ENCODE results near the gene RPS6KA2.
"Not testable (repeated sequence)": the region's sequence is repeated elsewhere in the genome, so short reads cannot be mapped to it uniquely, and the experiment has no call there.

RPS6KA2 gene

GRCh38 chr6:166410426-166410935 lies 216.6 kb downstream of the RPS6KA2 start:
- CTCF ChIA-PET, result interaction anchor here (0.8 to 3.8 kb wide), 5 partner anchors 9 to 97 kb away, joined by 3 to 26 read pairs (median 3); no protein-coding TSS in a partner anchor
- no peak for TF ChIP-seq CTCF (IDR thresholded peaks at IDR 0.05; ENCODE audit: control extremely low read depth, extremely low read depth, low read depth, missing control alignments)
- POLR2A ChIA-PET, result no interaction called here

GRCh38 chr6:166408936-166409755 lies 217.9 kb downstream of the RPS6KA2 start:
- POLR2A ChIA-PET, result no interaction called here
- CTCF ChIA-PET, result interaction anchor here (0.9 to 3.8 kb wide), 3 partner anchors 8 to 96 kb away, joined by 3 to 26 read pairs (median 3); no protein-coding TSS in a partner anchor
- DNase-seq (ENCODE audit: extremely low spot score), result no peak
- TF ChIP-seq CTCF (IDR thresholded peaks at IDR 0.05; ENCODE audit: control extremely low read depth, extremely low read depth, low read depth, missing control alignments), result no peak

More at GRCh38 chr6:166410426-166410935, 216.6 kb downstream of the RPS6KA2 start:
- DNase-seq (ENCODE audit: extremely low spot score), result no peak

- CTCF ChIA-PET, result no interaction called here
- DNase-seq (ENCODE audit: extremely low spot score), result no peak
- POLR2A ChIA-PET, result no interaction called here
- TF ChIP-seq CTCF (IDR thresholded peaks at IDR 0.05; ENCODE audit: control extremely low read depth, extremely low read depth, low read depth, missing control alignments), result no peak
These were observed 220.9 kb downstream of the RPS6KA2 start for GRCh38 chr6:166406197-166406596.

- ChIA-PET POLR2A (no interaction called here), CTCF (interaction anchor here (1.4 to 8.4 kb wide), 3 partner anchors 13 to 129 kb away, joined by 4 to 113 read pairs (median 16); partner anchors contain the start of gene PRR18)
- DNase-seq (ENCODE audit: extremely low spot score), result no peak
- TF ChIP-seq CTCF (IDR thresholded peaks at IDR 0.05; ENCODE audit: control extremely low read depth, extremely low read depth, low read depth, missing control alignments), result no peak
These were observed 221.7 kb downstream of the RPS6KA2 start for GRCh38 chr6:166405386-166405785.

GRCh38 chr6:166402582-166403277 lies 224.3 kb downstream of the RPS6KA2 start:
- POLR2A ChIA-PET, result no interaction called here
- TF ChIP-seq CTCF (IDR thresholded peaks at IDR 0.05; ENCODE audit: control extremely low read depth, extremely low read depth, low read depth, missing control alignments), result no peak
- CTCF ChIA-PET, result interaction anchor here (1.0 to 8.4 kb wide), 4 partner anchors 28 to 131 kb away, joined by 4 to 113 read pairs (median 12); partner anchors contain the start of gene PRR18
- no peak for DNase-seq (ENCODE audit: extremely low spot score)

GRCh38 chr6:166400649-166401250 lies 226.3 kb downstream of the RPS6KA2 start:
- POLR2A ChIA-PET, result not testable (repeated sequence)
- DNase-seq (ENCODE audit: extremely low spot score), result peak; percentile 77
- CTCF ChIA-PET, result interaction anchor here (0.6 to 8.4 kb wide), 37 partner anchors 10 to 516 kb away, joined by 3 to 113 read pairs (median 5); partner anchors contain the start of genes PRR18 and RAMACL
- TF ChIP-seq CTCF (IDR thresholded peaks at IDR 0.05; ENCODE audit: control extremely low read depth, extremely low read depth, low read depth, missing control alignments), result peak; percentile 71

Data from GM10248 (cell line).